GM21786 (cell line): ENCODE data around the gene TRAF3.
"Not testable (repeated sequence)": the region's sequence is repeated elsewhere in the genome, so short reads cannot be mapped to it uniquely, and the experiment has no call there.

Experiments
- ATAC-seq: cut with Tn5 transposase; IDR thresholded peaks from one replicate; pipeline ENCODE4 v1.9.1; 2021; ENCODE audit not compliant: unreplicated experiment

TRAF3 gene

DNA sequence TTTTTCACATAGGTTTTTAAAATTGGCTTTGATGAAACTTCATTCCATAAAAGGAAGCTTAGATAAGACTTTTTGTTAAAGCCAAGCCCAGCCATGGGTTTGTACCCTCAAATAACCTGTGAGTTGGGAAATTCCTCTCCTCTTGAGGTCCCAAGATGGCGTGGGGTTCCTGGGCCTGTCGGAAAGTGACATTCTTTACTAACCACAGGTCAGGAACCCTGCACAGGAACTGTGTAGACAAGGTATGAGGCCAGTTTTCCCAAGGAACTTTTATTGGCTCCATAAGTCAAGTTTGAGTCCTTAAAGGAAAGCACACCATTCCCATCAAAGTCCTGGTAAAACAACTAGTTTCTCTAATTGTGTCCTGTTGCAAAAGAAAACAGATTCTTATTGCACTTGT is 80.2 kb downstream of the TRAF3 start:
- no peak for ATAC-seq

- ATAC-seq: no peak
Measured at GRCh38 chr14:102859911-102860310, 82.7 kb downstream of the TRAF3 start.

- ATAC-seq: no peak
Measured at GRCh38 chr14:102862154-102862773, 85.0 kb downstream of the TRAF3 start.

- ATAC-seq: no peak
Measured at GRCh38 chr14:102863381-102863780, 86.1 kb downstream of the TRAF3 start.

- ATAC-seq: not testable (repeated sequence)
Measured at GRCh38 chr14:102865916-102866315, 88.7 kb downstream of the TRAF3 start.

- no peak for ATAC-seq
Measured at GRCh38 chr14:102866982-102867761, 89.9 kb downstream of the TRAF3 start.

DNA sequence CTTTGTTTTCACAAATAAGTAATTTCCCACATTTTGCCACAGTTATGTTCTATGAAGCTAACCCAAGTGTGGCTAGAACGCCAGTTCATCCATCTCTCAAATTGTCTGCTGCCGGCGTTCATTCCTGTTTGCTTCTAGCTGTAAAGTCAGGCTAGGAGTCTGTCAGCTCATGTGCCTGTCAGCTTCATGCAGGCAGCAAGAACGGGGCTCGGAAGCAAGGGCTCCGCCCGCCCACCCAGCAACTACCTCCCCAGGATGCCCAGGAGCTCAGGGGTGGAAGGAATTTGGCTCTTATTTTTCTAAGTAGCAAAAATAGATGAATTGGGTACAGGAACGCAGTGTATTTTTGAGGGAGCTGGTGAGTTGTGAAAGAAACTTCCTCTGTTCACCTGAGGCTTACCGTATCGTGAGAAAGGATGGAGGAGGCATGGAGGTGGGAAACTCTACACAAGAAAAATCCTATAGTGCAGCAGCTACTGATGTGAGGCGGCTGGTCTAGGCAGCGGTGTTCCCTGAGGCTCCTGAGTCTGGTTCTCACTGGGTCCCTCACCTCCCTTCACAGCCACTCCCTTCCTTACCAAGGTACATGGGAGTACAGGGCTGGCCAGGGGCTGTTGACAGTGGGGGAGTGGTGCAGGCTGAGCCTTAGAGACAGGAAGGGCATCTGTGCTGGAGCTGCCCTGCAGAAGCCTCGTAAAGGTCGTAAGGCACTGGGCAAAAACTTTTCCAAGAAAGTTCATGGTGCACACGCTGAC is 90.8 kb downstream of the TRAF3 start:
- ATAC-seq: no peak

- ATAC-seq: no peak
Measured at GRCh38 chr14:102868956-102869547, 91.8 kb downstream of the TRAF3 start.

DNA sequence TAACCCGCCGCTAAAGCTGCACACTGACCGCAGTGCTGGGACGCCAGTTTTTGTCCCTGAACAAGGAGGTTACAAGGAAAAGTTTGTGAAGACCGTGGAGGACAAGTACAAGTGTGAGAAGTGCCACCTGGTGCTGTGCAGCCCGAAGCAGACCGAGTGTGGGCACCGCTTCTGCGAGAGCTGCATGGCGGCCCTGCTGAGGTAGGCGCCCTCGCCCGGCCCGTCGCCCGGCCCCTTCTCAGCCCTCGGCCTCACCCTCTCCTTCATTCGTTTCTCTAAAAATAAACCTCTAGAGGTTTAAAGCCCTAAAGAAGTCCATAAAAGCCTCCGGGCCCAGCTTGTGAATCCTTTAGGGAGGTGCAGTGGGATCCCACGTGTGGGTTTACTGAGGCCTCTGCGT is 93.0 kb downstream of the TRAF3 start:
- no peak for ATAC-seq

GRCh38 chr14:102870994-102871831 is 94.0 kb downstream of the TRAF3 start:
- no peak for ATAC-seq

DNA sequence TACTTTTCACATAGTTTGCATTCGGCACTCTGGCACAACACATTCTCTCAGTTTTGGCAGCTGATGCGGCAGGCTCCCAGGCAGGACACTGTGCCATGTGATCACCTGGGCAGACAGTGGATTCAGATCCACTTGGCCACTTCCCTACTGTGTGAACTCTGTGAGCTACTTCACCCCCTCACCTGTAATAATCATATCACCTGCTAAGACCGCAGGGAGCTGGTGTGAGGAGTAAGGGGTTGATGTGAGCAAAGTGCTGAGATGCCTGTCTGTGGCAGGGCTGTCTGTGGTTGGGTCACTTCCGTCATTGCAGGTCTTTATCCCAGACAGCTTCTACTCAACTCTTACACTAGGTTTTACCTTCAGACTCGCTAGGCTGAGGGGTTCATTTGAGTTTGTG is 94.8 kb downstream of the TRAF3 start:
- ATAC-seq: no peak

- no peak for ATAC-seq
Measured at GRCh38 chr14:102873131-102873530, 95.9 kb downstream of the TRAF3 start.

DNA sequence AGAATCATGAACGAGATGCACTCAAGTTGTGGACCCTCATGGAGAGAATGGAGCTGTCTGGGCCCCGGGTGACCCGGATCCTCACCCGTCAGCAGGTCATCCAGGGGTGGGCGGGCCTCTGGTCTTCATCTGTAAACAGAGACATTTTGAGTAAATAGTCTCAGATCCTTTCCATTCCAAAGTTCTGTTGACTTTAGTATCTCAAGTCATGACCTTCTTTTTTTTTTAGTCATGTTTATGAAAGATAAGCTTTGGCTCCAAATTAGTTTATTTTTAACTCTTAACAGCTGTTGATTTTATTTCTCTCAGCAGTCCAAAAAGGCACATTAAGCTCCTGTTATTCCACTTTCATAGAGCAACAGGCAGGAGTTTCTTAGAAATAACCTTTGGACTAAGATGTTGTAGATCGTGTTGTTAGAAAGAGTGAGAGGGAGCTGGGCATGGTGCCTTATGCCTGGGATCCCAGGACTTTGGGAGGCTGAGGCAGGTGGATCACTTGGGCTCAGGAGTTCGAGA is 96.4 kb downstream of the TRAF3 start:
- no peak for ATAC-seq

DNA sequence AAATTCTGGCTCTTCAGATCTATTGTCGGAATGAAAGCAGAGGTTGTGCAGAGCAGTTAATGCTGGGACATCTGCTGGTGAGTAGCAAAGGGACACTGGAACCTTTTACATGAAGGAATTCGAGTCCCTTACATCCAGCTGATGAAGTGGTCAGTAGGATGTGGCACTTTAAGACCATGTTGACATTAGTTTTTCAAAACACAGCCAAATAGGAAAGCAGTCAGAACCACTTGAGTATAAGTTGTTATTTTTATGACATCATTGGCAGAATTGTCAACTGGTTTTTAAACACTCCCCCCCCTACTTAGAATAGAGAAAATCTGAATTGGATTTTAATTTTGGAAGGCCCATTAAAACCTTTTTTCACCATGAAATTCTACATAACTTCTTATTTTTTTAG is 98.4 kb downstream of the TRAF3 start:
- ATAC-seq: no peak

GRCh38 chr14:102877511-102877910 is 100.3 kb downstream of the TRAF3 start:
- ATAC-seq: not testable (repeated sequence)

GRCh38 chr14:102878174-102878969 is 101.1 kb downstream of the TRAF3 start:
- no peak for ATAC-seq

DNA sequence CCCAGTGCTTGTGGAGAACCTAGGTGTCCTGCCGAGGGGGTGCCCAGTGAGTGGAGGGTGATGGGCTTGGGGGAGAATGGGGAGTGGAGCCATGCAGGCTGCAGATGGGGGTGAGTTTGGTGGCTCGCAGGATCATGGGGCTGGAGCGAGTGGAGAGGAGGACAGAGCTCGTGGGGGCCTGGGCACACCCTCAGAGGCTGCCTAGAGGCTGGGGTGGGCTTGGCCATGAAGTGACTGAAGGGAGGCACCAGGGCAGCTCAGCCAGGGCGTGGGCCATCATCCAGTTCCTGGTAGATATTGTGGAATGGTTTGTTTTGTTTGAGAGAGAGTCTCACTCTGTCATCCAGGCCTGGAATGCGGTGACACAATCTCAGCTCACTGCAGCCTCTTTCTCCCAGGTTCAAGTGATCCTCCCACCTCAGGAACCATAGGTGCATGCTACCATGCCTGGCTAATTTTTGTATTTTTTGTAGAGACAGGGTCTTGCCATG is 101.8 kb downstream of the TRAF3 start:
- ATAC-seq: no peak

GRCh38 chr14:102882226-102882906 is 105.1 kb downstream of the TRAF3 start:
- ATAC-seq: no peak

DNA sequence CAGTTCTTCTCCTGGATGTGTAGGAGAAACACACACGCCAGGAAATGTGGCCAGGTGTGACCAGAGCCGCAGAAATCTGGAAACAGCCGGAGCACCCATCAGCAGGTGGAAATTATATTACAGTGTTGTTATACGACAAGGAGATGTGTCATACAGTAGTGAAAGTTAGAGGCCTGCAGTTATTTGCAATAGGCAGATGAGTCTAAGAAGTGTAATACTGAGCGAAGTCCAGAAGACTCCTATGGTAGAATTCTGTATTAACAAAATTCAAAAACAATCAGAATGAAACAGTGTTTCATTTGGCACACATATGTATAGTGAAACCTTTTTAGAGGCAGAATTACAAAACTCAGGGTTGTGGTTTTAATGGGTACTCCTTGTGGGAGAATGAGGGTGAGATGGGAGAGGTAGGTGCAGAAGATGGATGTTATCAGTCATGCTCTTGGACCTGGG is 105.9 kb downstream of the TRAF3 start:
- ATAC-seq: no peak
